Stimulated activated CD8-positive, alpha-beta memory T cell treated with anti-CD3 and anti-CD28 coated beads, Interleukin-4, amount 100 ng/mL, for 1 hour (primary cell): ENCODE results near the gene BMPER.

Source experiments
- DNase-seq, 2 donors: peaks; one replicate each; pipeline ENCODE4 v3.0.0-alpha.2; 2020; ENCODE audit warnings: low read depth in 2 of 2, low spot score in 1 of 2

The BMPER gene

DNA sequence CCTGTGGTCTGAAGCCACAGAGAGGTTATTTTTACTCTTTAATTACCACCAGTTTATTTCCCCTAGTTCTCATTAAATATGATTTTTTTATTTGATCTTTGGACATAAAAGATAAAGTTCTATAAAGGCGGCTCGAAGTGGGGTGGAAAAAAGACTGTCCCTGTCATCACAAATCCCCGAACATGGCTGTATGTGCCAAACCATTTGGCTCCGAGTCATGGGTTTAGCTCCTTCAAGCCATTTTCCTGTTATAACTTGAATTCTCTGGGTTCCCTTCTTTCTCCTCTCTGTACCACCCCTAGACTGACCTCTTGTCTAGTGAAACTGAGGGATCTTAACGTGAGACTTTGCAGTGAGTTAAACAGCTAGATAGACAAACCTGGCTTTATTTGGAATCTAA is 181.6 kb downstream of the BMPER start:
- no peak for DNase-seq

DNA sequence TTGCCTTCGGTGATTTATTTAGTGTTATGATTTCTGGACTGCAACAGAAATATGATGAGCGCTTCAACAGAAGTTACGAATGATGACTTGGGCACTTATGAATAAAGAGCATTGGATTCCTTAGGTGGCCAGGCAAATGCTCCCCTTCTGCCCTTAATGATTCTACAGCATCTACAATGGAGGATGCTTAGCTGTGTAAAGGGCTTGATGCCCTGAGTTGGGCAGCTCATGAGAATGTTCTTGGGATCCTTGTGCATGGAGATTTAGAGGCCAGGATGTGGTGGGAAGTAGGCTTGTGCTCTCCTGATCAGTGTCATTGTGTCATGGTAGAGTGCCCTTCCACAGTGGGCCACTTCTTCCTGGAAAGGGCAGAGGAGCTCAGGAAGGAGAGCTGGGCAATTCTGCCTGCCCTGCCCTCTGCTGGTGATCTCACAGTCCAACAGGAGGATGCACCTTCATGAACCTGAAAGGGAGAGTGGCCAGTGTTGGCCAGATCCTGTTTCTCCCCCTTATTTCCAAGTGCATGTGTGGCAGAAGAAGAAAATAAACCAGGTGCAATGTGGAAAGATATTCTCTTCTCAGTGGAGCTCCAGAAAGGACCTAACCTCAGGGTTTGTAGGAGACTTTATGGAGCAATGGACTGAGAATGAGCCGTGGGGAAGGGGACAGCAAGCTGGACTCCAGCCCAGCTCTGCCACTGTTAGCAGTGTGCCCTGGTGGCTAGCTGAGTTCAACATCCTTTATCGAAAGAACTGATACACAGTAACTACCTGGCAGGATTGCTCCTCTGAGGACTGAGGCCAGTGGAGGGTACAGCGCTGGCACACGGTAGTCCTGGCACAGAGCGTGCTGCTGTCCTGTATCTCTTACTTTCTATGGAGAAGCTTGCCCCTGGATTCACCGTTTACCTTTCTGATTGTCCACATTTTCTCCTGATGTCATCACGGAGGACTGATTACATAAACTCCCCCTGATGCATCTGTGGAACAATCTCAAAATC is 182.9 kb downstream of the BMPER start:
- no peak for DNase-seq

DNA sequence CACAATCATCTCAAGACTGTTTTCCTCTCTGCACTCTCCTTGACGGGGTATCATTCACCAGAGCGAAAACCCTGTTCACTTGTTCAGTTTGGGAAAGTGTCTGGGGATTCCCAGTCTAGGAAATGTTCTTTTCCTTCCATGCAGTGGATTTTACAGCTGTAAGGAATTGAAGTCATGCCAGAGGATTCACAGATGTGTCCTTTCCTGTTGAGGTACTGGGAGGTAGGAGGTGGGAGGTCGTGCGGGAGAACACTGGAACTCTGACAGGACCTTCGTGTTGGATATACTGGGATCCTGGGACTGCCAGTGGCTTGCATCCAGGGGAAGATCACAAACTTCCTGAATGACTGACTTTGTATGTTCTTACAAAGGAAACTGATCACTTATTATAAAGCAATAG is 185.5 kb downstream of the BMPER start:
- no peak for DNase-seq

DNA sequence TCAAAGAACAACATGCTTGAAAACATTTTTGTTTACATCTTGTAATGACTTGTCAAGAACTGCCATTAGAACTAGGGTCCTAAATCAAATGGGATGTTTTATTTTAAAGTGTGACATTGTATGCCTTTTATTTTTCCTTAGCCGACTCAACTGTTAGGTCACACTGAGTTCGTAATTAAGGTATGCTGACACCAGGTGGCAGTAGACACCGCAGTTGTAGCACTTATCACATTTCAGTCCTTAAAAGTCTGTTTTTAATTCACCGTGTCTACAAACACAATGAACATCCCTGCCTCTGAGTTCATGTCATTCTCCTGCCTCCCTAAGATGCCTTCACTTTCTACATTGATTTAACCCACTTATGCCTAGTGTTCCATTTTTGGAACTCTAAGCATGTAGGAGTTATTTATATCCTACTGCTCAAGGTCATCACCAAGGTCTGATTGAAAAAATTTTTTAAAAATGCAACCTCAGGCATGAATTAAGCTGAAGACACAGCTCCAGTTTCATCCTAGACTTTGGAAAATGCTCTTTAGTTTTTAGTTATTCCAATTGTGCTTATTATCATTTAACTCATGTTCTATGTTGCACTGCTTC is 186.1 kb downstream of the BMPER start:
- DNase-seq, result no peak

DNA sequence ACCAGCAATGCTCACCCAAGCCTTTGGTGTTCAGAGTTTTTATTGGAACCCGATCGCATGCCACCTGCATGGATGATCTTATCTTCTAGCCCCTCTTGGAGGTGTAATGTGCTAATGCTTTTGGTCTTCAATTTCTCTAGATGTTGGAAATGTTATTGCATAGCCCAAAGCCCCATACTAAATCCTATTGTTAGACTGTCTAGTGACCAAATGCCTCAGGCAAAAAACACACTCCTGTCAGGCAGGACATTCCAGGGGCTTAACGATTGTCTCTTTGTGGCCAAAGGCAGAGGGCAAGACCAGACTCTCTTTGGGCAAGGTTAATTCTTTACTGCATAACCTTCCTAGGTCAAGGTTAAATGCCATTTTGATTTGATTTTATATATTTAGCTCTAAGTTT is 187.9 kb downstream of the BMPER start:
- no peak for DNase-seq

DNA sequence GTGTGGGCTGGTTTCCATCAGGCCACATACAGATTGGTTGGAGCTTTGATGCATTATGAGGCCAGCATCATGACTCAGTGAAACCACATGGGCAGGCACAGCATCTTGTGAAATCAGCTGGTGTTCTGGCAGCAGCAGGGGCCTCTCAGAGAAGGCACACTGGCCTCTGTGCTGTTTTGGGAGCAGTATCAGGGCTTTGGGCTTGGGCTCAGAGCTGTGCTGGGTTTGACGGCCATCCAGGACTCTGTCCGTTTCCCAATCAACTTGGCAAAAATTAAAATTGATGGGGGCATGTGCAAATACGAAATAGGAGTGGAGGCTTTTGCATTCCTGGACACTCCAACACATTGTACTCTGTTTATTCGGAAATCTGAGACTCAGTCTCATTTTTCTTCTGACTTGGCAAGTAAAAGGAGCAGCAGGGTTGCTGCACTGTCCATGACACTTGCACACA is 190.9 kb downstream of the BMPER start:
- DNase-seq, result no peak

DNA sequence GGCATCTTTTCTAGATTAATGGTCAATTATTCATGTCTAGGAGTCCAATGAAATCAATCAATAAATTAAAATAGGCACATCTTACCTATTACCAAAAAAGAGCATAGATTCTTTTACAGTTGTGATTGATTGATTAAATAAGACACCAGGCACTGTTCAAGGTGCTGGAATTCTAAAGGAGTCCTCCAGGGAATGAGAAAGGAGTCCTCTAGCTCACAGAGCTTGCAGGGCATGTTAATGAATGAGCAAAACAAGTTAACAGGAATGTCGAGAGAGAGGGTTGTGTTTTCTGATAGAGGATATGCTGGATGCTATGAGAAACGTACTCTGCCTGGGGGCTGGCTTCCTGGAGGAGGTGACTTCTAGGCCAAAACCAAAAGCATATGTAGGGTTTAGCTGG is 191.4 kb downstream of the BMPER start:
- DNase-seq, result no peak

DNA sequence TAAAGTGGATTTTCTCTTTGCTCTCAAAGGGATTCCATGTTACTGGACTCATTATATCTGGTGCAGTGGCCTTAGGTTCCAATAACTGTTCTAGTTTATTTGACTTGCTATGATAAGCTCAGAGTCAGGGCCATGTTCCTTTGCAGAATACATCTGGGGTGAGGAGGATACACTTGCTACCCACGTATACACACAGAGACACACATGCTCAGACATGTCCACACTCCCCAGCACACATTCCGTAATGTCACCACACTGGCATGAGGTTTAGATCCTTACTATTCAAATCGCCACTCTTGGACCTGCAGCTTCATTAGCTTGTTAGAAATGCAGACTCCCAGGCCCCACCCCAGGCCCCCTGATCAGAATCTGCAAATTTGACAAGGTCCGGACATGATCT is 195.3 kb downstream of the BMPER start:
- DNase-seq, result no peak

DNA sequence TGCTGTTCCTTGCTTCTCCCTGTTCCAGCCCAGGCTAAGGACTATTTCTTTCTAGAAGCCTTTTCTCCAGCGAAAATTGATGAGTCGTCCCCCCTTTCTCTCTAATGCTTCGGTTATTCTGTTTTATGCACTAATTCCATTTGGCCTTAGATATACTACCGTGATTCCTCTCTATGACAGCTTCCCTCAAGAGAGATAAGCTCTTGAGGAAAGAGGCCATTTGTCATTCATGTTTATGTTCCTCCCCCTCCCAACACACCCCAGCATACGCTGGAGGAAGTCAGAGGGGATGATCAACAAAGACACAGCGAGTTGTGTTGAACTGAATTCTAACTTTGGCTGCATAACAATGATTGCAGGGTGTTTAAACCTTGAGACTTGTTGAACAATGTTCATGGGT is 198.8 kb downstream of the BMPER start:
- no peak for DNase-seq

DNA sequence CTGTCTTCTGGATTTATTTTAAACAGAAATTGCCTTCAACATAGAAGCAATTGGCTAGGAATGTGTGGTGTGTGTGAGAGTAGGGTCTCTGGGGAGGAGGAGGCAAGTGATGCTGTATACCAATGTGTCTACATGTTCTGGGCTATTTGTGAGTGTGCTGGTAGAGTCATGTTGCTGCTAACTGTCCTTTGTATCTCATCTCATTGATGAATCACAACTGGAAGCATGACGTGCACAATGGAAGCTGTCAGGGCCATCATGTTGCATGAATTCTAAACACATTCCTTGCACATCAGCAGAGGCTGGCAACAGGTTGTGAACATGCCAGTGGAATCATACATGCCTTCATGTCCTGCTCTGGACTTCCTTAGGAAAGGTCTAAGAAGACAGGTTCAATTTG is 199.7 kb downstream of the BMPER start:
- DNase-seq, result no peak

DNA sequence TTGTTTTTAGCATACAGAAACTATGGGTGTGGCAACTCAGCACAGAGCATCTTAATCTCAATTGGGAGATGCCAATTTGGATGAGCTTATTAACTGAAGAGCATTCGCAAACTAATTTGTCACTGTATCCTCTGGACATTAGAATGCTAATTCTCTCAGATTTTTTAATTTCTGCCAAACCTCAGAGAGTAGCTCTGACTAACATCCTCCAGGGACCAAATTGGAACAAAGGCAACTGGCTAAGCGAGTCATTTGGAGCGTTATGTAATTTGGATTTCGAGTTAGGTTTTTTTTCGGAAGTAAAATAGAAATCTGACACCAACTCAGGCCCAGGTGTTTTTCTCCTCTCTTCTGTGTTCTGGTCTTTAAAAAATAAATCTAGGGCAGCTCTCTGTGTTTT is 201.9 kb downstream of the BMPER start:
- no peak for DNase-seq

DNA sequence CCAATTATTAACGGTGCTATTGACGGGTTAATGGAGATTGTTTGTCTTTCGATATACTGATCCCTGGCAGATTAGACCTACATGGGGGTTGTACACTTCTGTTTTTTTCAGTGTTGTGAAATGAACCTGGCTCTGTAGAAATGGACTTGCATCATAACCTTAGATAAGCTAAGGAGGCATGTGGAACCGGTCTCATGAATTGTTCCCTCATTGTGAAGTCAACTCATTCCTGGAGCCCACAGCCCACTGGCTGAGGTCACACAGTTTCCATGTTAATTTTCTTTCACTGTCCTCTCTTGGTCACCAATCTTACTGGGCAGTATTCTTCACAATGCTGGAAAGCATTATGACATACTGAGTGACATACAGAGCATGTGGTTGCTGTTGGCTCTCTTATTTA is 202.8 kb downstream of the BMPER start:
- no peak for DNase-seq

DNA sequence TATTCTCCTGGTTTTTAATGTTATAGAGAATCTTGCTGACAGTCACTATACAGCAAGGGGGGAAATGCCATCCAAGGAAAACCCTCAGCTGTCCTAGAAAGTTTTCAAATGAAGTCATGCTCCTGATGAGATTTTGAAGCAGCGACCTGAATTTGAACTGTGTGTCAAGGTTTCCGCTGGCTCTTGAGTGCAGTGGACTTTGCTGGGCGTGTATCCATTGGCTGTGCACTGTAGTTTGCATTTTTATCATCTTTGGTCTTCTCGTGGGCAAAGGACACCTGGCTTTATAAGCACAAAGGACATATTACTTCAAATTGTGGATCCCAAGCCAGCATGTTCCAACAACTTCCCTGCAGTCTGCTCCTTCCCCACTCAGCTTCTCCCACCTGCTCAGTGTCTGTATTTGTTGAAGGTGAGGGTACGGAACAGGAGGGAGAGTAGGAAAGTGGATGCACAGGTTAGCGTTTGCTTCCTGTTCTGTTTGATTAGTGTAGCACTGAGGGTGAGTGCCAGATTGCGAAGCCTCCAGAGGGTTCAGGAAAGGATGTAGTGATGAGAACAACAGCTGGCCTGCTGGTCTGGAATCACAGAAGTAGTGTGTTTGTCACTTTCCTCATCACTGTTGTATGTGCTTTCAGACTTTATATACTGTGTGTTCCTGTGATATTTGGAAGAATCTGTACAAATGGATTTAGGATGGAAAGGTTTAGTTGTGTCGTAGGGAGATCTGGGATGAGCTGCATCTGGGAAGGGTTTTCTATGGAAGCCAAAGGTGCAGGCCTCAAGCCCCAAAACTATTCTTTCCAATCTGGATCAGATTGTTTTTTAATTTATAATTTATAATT is 204.8 kb downstream of the BMPER start:
- no peak for DNase-seq

DNA sequence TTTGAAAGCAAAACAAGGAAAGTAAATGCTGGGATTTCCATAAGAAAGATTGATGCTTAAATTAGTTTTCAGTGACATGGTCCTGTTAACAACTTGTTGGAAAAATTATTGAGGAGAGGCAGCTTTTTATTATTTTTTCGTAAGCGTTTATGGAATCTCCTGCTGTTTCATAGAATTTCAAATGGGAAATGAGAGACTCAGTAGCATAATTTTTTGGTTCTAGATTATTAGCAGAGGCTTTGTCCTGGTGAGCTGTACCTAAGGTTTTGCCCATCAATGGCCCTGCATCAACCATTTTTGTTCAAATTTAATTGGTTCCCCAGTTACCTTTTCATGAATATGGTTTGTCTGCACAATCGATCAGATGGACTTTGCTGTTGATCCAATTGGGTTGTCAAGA is 205.7 kb downstream of the BMPER start:
- no peak for DNase-seq

DNA sequence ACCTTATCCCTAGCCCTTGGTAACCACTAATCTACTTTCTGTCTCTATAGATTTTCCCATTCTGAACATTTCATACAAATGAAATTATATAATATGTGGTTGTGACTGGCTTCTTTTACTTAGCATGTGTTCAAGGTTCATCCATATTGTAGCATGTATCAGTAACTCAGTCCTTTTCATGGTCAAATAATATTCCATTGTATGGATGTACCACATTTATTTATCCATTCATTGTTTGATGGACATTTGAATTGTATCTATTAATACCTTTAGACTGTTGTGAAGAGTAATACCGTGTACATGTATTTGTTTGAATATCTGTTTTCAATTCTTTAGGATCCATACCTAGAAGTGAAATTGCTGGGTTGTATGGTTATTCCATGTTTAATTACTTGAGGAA is 210.2 kb downstream of the BMPER start:
- no peak for DNase-seq

DNA sequence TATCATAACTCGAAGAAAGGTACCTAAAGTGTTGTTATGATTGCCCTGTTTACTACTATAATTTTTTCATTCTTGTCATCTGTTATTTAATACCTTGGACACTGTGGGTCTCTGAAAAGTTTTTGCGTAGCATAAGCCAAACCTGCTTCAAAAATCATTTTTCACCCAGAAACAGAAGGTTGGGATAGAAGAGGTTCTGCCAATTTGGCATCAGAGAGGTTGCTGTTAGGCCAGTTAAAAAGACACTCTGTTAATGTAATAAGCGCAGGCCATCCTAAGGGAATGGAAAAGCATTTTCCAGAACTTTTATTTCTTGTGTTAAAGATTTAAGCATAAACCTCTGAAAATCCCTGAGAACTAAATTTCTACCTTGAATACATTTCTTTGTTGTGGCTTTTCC is 212.2 kb downstream of the BMPER start:
- no peak for DNase-seq

DNA sequence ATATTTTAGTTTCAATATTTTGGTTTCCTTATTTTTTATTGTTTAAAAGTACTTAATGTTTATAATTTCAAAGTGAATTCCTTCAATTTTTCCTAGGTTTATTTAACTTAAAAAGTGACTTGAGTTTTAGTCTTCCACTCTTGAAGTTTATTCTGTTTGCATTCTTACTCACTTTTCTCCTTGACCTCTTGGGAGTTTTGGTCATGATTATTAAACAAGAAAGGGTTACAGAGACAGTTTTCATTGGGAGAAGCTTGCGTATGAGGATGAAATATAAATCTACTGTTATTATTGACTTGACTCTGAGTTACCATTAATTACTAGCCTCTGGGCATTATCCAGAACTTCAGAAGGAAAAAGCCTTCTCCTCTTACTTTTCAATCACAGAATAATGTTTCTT is 216.0 kb downstream of the BMPER start:
- no peak for DNase-seq

DNA sequence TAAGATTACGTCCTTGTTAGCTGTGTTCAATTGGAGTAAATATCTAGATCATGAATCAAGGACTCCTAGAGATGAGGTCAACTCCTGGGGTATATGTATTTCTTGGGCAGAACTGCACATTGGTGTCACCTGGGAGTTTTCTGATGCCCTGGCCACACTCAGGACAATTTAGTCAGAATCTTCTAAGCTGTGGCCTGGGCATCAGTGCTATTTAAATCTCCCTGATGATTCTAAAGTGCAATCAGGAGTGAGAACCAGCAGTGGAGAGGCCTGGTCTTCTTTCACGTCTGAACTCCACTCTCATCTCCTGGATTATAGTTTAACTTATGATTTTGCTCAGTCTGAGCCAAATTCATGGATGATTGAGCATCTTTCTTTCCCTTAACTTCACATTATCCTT is 218.0 kb downstream of the BMPER start:
- DNase-seq, result no peak

DNA sequence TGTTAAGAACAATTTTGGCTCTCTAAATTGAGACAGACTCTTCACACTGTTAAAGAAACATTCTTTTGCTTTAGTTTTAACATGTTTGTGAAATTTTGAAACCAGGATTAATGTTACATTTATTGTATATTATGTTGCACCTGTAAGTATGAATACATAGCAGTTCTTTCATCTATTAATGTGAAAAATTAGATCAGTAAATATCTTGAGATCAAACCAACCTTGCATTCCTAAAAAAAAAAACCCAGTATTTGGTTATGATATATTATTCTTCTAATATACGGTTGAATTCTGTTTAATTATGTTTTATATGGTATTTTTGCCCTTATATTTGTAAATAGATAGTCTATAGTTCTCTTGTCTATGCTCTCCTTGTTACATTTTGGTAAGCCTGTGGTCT is 219.4 kb downstream of the BMPER start:
- DNase-seq, result no peak

DNA sequence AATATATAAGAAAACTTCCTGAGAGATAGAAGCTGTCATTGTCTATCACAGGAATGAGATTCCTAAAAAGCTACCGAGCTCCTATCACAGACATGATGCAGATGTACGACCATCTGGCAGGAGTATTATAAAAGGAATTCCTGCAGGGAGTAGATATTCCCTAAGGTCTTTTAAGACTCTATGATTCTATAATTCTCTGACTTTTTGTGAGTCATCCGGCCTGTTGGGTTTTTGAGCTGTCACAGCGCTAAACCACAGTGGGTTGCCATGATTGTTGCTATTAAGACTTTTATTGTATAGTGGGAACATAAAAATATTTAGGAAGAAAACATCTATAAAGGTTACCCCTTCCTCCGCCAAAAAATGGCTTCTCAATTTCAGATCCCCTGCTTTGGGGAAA is 223.4 kb downstream of the BMPER start:
- DNase-seq, result no peak

DNA sequence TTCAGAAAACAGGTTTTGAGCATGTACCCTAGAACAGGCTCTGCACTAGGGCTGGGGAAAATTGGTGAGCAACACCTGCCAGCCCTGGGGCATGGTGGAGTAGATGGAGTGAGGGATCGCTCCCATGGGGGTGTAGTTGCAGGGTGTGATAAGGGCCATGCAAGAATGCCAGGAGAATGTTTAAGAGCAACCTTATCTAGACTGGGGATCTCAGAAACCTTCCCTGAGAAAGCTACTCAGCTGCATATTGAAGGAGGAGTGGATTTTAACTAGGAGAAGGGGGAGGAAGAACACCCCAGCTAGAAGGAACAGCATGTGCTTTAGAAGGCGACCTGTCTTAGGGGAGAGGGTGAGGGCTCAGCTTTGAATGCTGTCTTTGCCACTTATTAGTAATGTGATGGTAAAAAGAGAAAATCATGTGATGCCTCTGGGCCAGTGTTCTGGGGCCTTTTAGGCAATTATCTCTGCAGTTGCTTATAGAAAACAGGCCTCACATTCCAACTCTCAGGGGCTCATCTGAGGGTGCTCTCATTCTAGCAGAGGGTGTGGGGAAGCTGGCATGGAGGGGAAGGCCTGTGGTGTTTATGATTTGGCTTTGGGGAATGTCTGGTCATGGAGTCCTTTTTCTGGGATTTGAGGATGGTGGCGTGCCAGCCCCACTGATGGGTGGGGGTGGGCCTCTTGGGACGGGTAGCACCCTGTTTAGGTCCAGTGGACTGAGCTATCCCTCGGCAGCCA is 225.4 kb downstream of the BMPER start:
- no peak for DNase-seq
